ENCODE results near the gene GABBR1. TPM values are rescaled to one million over a fixed set of nuclear protein-coding genes. Genes with fewer than 3 reads are reported as not detected.

GABBR1 gene
- total RNA-seq, 1 donor from 2014 or later, result 14.1 TPM

DNA sequence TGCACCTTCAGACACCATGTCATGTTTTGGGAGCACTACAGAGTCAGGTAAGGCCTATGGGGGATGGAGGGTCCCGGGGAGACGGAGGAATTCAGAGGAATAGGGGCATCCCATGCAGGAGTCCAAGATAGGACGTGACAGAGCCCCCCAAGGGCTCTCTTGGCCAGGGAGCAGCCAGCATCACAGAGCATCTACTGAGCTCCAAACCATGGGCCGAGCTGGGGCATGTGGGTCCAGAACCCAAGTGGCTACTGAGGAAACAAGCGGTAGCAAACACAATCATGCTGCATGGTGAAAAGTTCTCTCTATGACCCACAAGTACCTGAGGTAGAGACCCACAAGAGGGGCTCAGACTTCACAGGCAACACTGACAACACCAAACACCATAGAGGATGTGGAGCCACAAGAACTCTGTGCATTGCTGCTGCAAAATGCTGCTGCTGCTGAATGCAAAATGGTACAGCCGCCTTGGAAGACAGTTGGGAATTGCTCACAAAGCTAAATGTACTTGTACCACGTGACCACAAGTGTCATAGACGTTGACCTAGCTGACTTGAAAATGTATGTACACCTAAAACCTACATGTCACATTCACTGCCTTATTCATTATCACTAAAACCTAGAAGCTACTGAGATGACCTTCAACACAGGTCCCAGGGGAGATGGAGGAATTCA is 111.8 kb downstream of the GABBR1 start:
- TF ChIP-seq, protein P1, sequence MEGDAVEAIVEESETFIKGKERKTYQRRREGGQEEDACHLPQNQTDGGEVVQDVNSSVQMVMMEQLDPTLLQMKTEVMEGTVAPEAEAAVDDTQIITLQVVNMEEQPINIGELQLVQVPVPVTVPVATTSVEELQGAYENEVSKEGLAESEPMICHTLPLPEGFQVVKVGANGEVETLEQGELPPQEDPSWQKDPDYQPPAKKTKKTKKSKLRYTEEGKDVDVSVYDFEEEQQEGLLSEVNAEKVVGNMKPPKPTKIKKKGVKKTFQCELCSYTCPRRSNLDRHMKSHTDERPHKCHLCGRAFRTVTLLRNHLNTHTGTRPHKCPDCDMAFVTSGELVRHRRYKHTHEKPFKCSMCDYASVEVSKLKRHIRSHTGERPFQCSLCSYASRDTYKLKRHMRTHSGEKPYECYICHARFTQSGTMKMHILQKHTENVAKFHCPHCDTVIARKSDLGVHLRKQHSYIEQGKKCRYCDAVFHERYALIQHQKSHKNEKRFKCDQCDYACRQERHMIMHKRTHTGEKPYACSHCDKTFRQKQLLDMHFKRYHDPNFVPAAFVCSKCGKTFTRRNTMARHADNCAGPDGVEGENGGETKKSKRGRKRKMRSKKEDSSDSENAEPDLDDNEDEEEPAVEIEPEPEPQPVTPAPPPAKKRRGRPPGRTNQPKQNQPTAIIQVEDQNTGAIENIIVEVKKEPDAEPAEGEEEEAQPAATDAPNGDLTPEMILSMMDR (IDR thresholded peaks at IDR 0.05; ENCODE audit: insufficient read depth, low read length, poor library complexity, severe bottlenecking), result no peak
- Histone ChIP-seq H3K36me3 (ENCODE audit: control insufficient read depth, insufficient read depth, low read length) (no peaks in the 10 kb centered on the region), H3K27me3 (ENCODE audit: control insufficient read depth, insufficient read depth, low read length) (no peaks in the 10 kb centered on the region), H3K4me3 (ENCODE audit: low read depth, low read length) (no peak overlapping the region)
- DNase-seq (ENCODE audit: low read depth), result no peak

DNA sequence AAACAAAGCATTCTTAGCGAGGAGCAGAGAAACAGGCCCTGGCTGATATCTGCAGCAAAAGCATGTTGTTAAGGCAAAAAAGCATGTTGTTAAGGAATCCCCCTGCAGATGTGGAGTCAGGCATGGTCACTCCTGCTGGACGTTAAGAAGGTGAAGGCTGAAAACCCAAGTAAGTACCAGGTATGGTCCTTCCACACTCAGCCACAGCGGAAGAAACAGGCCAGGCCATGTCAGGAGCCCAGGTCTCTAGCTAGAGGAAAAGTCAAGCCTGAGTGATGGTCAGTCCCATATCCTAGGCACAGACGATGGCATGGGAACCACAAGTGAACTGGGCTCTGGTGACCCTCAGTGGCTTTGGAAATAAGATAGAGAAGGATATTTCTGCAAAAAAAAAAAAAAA is 112.8 kb downstream of the GABBR1 start:
- H3K36me3 ChIP-seq (ENCODE audit: control insufficient read depth, insufficient read depth, low read length), result no peaks in the 10 kb centered on the region
- DNase-seq (ENCODE audit: low read depth), result no peak
- H3K4me3 ChIP-seq (ENCODE audit: low read depth, low read length), result no peak overlapping the region
- no peaks in the 10 kb centered on the region for H3K27me3 ChIP-seq (ENCODE audit: control insufficient read depth, insufficient read depth, low read length)
- TF ChIP-seq, protein P1 (IDR thresholded peaks at IDR 0.05; ENCODE audit: insufficient read depth, low read length, poor library complexity, severe bottlenecking), result no peak

DNA sequence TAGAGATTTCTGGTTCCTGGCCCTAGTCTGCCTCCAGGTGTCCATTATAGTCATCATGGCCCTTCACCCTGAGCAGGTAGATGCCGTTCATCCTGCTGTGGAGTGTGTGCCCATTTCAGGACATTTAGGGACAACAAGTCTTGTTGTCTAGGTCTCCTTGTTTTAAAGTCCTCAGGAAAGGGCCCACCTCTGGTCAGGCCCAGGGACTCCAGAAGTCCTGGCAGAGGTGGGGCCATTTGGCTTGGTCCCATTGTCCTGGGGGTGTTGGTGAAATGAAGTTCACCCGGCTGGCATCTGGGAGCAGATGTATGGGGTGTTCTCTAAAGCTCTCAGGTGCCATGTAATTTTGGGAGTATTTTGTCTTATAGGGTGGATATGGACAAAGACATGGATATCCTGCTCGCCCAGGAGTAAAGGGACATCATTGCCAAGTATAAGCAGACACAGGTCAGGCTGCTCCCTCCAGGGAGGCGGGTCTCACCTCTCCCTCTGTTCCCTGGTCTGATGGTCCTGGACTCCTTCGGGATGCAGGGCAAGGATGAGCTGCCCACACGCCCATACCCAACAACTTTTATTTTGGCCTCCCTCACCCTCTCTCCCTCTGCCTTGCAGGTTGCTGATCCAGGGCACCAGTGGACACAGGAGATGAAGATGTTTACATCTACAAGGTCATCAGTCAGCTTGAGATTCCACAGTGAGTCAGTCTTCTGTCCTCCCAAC is 113.5 kb downstream of the GABBR1 start:
- TF ChIP-seq, protein P1 (IDR thresholded peaks at IDR 0.05; ENCODE audit: insufficient read depth, low read length, poor library complexity, severe bottlenecking), result no peak
- Histone ChIP-seq H3K36me3 (ENCODE audit: control insufficient read depth, insufficient read depth, low read length) (no peaks in the 10 kb centered on the region), H3K4me3 (ENCODE audit: low read depth, low read length) (no peak overlapping the region), H3K27me3 (ENCODE audit: control insufficient read depth, insufficient read depth, low read length) (no peaks in the 10 kb centered on the region)
- DNase-seq (ENCODE audit: low read depth), result no peak

DNA sequence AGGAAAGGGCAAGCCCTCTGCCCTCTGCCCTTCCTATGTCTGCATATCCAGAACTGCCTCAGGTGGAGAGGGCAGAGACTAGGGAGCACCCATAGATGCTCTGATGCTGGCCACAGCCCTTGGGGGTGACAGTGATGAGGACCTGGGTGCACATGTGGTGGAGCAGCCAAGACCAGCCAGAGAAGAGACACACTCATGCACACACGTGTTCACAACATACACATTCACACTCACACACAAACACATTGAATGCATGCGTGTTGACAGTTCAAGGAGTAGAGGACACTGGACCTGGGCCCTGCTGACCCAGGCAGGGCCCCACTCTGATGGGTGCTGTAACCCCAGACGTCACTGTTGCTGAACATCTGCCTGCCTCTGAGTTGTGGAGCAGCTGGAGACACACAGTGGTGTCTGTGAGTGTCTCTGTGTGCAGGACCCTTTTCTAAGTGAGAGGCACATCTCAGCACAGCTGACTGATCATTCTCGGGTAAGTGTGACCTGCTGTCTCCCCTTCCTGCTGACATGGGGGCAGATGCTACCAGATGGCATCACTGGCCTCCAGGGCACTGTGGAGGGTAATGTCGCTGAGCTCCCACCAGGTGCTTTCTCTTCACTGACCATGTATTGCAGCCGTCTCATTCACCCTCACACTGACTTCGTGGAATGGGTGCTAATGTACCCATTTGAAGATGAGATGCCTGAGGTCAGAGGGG is 115.1 kb downstream of the GABBR1 start:
- no peak overlapping the region for H3K4me3 ChIP-seq (ENCODE audit: low read depth, low read length)
- no peak for DNase-seq (ENCODE audit: low read depth)
- H3K27me3 ChIP-seq (ENCODE audit: control insufficient read depth, insufficient read depth, low read length), result no peaks in the 10 kb centered on the region
- TF ChIP-seq, protein P1 (IDR thresholded peaks at IDR 0.05; ENCODE audit: insufficient read depth, low read length, poor library complexity, severe bottlenecking), result no peak
- H3K36me3 ChIP-seq (ENCODE audit: control insufficient read depth, insufficient read depth, low read length), result no peaks in the 10 kb centered on the region

DNA sequence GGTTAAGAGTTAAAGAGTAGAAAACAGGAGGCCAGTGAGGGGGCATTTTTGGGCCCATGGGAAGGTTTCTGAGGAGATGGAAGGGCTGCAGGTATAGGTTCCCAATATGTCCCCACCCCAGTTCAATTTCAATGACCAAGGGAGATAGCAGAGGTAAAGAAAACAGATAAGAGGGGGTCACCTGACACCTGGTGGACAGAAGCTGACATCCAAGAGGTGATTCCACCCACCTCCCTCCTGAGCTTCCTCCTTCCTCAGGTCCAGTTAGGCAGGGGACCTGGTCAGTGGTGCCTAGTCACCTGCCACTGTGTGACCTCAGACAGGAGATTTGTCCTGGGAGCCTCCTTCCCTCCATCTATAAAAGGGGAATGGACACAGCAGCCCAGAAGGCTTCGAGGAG is 115.7 kb downstream of the GABBR1 start:
- TF ChIP-seq, protein P1 (IDR thresholded peaks at IDR 0.05; ENCODE audit: insufficient read depth, low read length, poor library complexity, severe bottlenecking), result no peak
- no peak overlapping the region for H3K4me3 ChIP-seq (ENCODE audit: low read depth, low read length)
- DNase-seq (ENCODE audit: low read depth), result no peak
- H3K36me3 ChIP-seq (ENCODE audit: control insufficient read depth, insufficient read depth, low read length), result no peaks in the 10 kb centered on the region
- H3K27me3 ChIP-seq (ENCODE audit: control insufficient read depth, insufficient read depth, low read length), result no peaks in the 10 kb centered on the region
